HFFc6 (cell line): Measurements from ENCODE around the gene TUBA3E. TPM values are rescaled to one million over a fixed set of nuclear protein-coding genes. Genes with fewer than 3 reads are reported as not detected.
"Not testable (repeated sequence)": the region's sequence is repeated elsewhere in the genome, so short reads cannot be mapped to it uniquely, and the experiment has no call there.

ENCODE experiments used
- DNase-seq: peaks from one replicate; pipeline ENCODE4 v3.0.0-alpha.2; 2018
- H3K27ac Mint-ChIP-seq: 2 replicates; pipeline ENCODE4 v1.8.0; 2020; ENCODE audit warnings: mild to moderate bottlenecking, mixed read lengths
- H3K27me3 Mint-ChIP-seq: 2 replicates; pipeline ENCODE4 v1.8.0; 2021; ENCODE audit warnings: mild to moderate bottlenecking, moderate library complexity, mixed read lengths; ENCODE audit not compliant: insufficient read depth
- H3K36me3 Mint-ChIP-seq: 2 replicates; pipeline ENCODE4 v1.8.0; 2021; ENCODE audit warnings: low read depth, mixed read lengths
- H3K4me1 Mint-ChIP-seq: 2 replicates; pipeline ENCODE4 v1.8.0; 2020; ENCODE audit warnings: low read depth, mixed read lengths
- H3K4me3 Mint-ChIP-seq: 2 replicates; pipeline ENCODE4 v1.8.0; 2020; ENCODE audit warnings: mild to moderate bottlenecking, moderate library complexity, mixed read lengths
- H3K9me3 Mint-ChIP-seq: 2 replicates; pipeline ENCODE4 v1.8.0; 2020; ENCODE audit warnings: mild to moderate bottlenecking, mixed read lengths
- CTCF ChIP-seq: fragments of 200-600 bp; sonication (generic); IDR thresholded peaks from 2 replicates; pipeline ENCODE4 v1.5.0; 2021; ENCODE audit warnings: antibody characterized with exemption, mild to moderate bottlenecking
- total RNA-seq, 6 experiments: library from RNA; stranded (reverse); fragmentation: NEBNext Ultra II Directional; extraction: Animal tissue kit (Norgen Biotek cat#: 25700); gene quantifications; 2 replicates in 1 of 6; 3 replicates in 5 of 6; pipeline ENCODE4 v1.2.3, GENCODE V29; 2021

The TUBA3E gene
- total RNA-seq, 6 experiments from 2014 or later, result not detected

GRCh38 chr2:130150181-130151144, 47.8 kb downstream of the TUBA3E start:
- no peak overlapping the region for H3K27ac Mint-ChIP-seq
- H3K4me3 Mint-ChIP-seq, result no peak overlapping the region
- TF ChIP-seq CTCF, result no peak
- no peaks in the 10 kb centered on the region for H3K36me3 Mint-ChIP-seq
- H3K4me1 Mint-ChIP-seq, result no peaks in the 10 kb centered on the region
- H3K9me3 Mint-ChIP-seq, result no peaks in the 10 kb centered on the region
- H3K27me3 Mint-ChIP-seq, result no peaks in the 10 kb centered on the region
- no peak for DNase-seq

- H3K4me1 Mint-ChIP-seq, DNase-seq, H3K4me3 Mint-ChIP-seq, H3K27me3 Mint-ChIP-seq, H3K36me3 Mint-ChIP-seq, H3K9me3 Mint-ChIP-seq, H3K27ac Mint-ChIP-seq: not testable (repeated sequence)
Measured at GRCh38 chr2:130148515-130148914, 49.7 kb downstream of the TUBA3E start.

- H3K4me1 Mint-ChIP-seq, H3K9me3 Mint-ChIP-seq, H3K27me3 Mint-ChIP-seq, H3K36me3 Mint-ChIP-seq: not testable (repeated sequence)
- H3K27ac Mint-ChIP-seq, result peak within 1 kb of the TSS; percentile 86
- DNase-seq, result peak; percentile 51
- peak within 1 kb of the TSS; percentile 88 for H3K4me3 Mint-ChIP-seq
Measured at GRCh38 chr2:130145006-130145414, 53.2 kb downstream of the TUBA3E start, which contains the start of gene CCDC74B. TSS of gene CCDC74B (minus strand) at chr2:130145112. CDS start at chr2:130144996, 116 bp downstream.

- H3K4me3 Mint-ChIP-seq, result peak overlapping the region; percentile 88
- DNase-seq, H3K27me3 Mint-ChIP-seq, H3K4me1 Mint-ChIP-seq, H3K36me3 Mint-ChIP-seq, H3K9me3 Mint-ChIP-seq, H3K27ac Mint-ChIP-seq: not testable (repeated sequence)
Measured at GRCh38 chr2:130143266-130144039, 54.8 kb downstream of the TUBA3E start.

- H3K4me1 Mint-ChIP-seq, H3K27me3 Mint-ChIP-seq, H3K4me3 Mint-ChIP-seq, DNase-seq, H3K36me3 Mint-ChIP-seq, H3K27ac Mint-ChIP-seq, H3K9me3 Mint-ChIP-seq: not testable (repeated sequence)
Measured at GRCh38 chr2:130142396-130143265, 55.6 kb downstream of the TUBA3E start.

Other genes with a start within 250 kb of the TUBA3E start
- not detected for gene RAB6C, start 218.8 kb downstream of the TUBA3E start, total RNA-seq
- gene POTEF, start 69.2 kb downstream of the TUBA3E start, total RNA-seq, result not detected
- gene CCDC74B, start 53.3 kb downstream of the TUBA3E start, total RNA-seq, result 1 to 10 TPM; 3.1 to 6.3 (median 5.0) TPM
- gene SMPD4, start 16.8 kb downstream of the TUBA3E start, total RNA-seq, result 10 to 100 TPM; 59.9 to 75.3 (median 64.6) TPM
- gene MZT2B, start 16.2 kb downstream of the TUBA3E start, total RNA-seq, result 100 to 1,000 TPM; 259 to 361 (median 309) TPM
- 100 to 1,000 TPM in 1 of 6 experiments, 10 to 100 TPM in 5; 79.9 to 103 (median 90.4) TPM for gene IMP4, start 144.5 kb upstream of the TUBA3E start, total RNA-seq
- gene PTPN18, start 157.6 kb upstream of the TUBA3E start, total RNA-seq, result 10 to 100 TPM; 15.5 to 18.9 (median 17.5) TPM